ENCODE measurements around the gene GOLT1A. TPM values are rescaled to one million over a fixed set of nuclear protein-coding genes. Genes with fewer than 3 reads are reported as not detected.
"Not testable (repeated sequence)": the region's sequence is repeated elsewhere in the genome, so short reads cannot be mapped to it uniquely, and the experiment has no call there.

Gene GOLT1A
- total RNA-seq, 1 experiment from 2014 or later, result not detected

- DNase-seq (ENCODE audit: low read depth in 1 of 2, low spot score in 2 of 2); H3K4me1 ChIP-seq (replicated peaks); H3K36me3 ChIP-seq; H3K27me3 ChIP-seq (replicated peaks); H3K4me3 ChIP-seq; H3K9me3 ChIP-seq (replicated peaks); H3K27ac ChIP-seq: not testable (repeated sequence)
Measured at GRCh38 chr1:204237515-204237914, 23.7 kb upstream of the GOLT1A start.

DNA sequence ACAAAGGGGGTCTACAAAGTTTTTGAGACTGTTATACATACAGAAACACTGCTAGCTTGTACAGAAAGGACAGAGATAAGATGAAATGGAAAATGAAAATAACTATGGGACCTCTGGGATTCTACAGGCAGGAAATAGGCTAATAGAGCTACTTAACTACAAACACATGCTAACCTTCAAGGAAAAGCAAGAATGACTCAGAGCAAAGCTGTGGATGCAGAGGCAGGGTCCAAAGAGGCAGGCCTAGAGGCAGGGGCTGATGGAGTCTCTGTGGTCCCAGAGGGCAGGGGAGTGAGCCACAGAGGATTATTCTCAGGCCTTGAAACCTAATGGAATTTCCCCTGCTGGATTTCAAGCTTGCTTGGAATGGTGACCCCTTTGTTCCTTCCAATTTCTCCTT is 18.7 kb upstream of the GOLT1A start:
- no peak for DNase-seq (ENCODE audit: low read depth in 1 of 2, low spot score in 2 of 2)
- Histone ChIP-seq H3K4me3 (no peak overlapping the region), H3K36me3 (no peaks in the 10 kb centered on the region), H3K27me3 (replicated peaks) (no peaks in the 10 kb centered on the region), H3K4me1 (replicated peaks) (no peaks in the 10 kb centered on the region), H3K27ac (no peak overlapping the region), H3K9me3 (replicated peaks) (no peaks in the 10 kb centered on the region)

GRCh38 chr1:204230211-204230610 is 16.4 kb upstream of the GOLT1A start:
- Histone ChIP-seq H3K4me3 (no peak overlapping the region), H3K4me1 (replicated peaks) (peaks cover 14% of the 10 kb centered on the region), H3K27ac (no peak overlapping the region), H3K36me3 (no peaks in the 10 kb centered on the region), H3K9me3 (replicated peaks) (no peaks in the 10 kb centered on the region), H3K27me3 (replicated peaks) (no peaks in the 10 kb centered on the region)
- DNase-seq (ENCODE audit: low read depth in 1 of 2, low spot score in 2 of 2), result no peak

DNA sequence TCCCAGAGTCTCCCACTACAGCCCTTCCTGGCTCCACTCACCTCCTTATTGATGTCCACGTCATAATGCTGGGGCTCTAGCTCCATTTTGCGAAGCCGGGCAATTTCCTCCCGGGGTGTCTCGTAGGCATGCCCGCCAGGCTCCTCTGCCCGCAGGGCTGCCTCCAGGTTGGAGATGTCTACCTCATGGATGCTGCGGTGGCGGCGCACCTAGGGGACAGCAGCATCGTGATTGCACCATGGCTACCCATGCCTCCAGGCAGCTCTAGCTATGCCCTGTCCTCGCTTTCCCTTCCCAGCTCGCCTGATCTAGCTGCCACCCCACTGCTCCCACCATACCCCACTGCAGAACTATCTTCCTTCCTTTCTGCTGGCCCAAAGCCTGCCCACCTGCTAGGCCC is 15.1 kb upstream of the GOLT1A start:
- H3K4me1 ChIP-seq (replicated peaks), result peaks cover 25% of the 10 kb centered on the region
- H3K27ac ChIP-seq, result no peak overlapping the region
- H3K4me3 ChIP-seq, result no peak overlapping the region
- no peaks in the 10 kb centered on the region for H3K9me3 ChIP-seq (replicated peaks)
- H3K36me3 ChIP-seq, result no peaks in the 10 kb centered on the region
- no peak for DNase-seq (ENCODE audit: low read depth in 1 of 2, low spot score in 2 of 2)
- no peaks in the 10 kb centered on the region for H3K27me3 ChIP-seq (replicated peaks)

DNA sequence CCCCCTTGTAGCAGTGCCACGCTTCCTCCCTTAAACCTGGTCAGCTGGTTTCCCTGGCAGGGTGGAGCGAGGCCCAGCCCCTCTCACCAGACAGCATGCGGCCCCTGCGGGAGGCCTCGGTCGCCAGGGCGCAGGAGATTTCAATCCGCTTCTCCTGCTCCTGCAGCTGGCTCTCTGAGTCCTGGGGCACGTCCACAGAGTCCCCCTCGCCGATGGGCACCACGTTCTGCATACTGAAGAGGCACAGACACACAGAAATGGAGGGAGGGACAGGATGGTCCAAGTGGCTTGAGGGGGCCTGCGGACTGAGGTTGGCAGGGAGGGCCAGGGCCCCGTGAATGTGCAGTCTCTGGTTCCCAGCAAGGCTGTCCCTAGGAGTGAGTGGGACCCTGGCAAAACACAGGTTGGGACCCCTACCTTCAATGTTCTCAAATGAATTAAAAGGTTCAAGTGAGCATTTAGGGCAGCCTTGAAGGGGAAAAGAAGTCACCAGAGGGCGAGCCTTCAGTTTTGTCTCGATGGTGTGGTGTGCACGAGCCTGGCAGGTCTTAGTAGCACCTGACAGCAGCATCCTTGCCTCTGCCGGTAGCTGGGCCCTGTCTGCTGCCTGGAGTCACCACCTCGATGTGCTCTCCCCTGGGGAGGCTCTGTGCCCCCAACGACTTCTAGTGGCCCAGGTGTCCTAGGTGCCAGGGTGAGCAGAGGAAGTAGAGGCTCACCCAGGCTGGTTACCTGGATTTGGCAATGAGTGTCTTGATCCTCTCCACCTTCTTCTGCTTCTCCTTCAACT is 14.4 kb upstream of the GOLT1A start:
- DNase-seq (ENCODE audit: low read depth in 1 of 2, low spot score in 2 of 2), result no peak
- Histone ChIP-seq H3K4me1 (replicated peaks) (peaks cover 25% of the 10 kb centered on the region), H3K36me3 (no peaks in the 10 kb centered on the region), H3K9me3 (replicated peaks) (no peaks in the 10 kb centered on the region), H3K4me3 (no peak overlapping the region), H3K27ac (no peak overlapping the region), H3K27me3 (replicated peaks) (no peaks in the 10 kb centered on the region)

DNA sequence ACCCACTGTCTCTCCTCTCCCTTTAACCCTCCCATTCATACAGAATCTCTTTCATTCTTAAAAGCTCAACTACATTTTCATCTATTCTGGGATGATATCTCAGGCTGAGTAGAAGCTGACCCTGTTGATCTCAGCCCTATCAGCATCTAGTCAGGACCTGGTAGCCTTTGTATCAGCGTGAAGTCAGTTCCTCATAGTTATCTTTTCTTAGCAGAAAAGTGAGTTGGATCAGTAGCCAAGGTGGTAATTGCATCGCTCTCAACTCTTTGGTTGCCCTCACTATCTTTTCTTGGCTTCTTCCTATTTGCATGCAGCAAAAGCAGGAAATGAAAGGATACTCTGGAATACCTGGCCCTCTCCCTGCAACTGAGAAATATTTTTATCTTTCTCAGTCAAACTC is 13.6 kb upstream of the GOLT1A start:
- Histone ChIP-seq H3K27me3 (replicated peaks) (no peaks in the 10 kb centered on the region), H3K27ac (no peak overlapping the region), H3K4me1 (replicated peaks) (peaks cover 25% of the 10 kb centered on the region), H3K4me3 (no peak overlapping the region), H3K36me3 (no peaks in the 10 kb centered on the region), H3K9me3 (replicated peaks) (no peaks in the 10 kb centered on the region)
- no peak for DNase-seq (ENCODE audit: low read depth in 1 of 2, low spot score in 2 of 2)

GRCh38 chr1:204225841-204226735 is 12.3 kb upstream of the GOLT1A start:
- H3K36me3 ChIP-seq, result no peaks in the 10 kb centered on the region
- no peaks in the 10 kb centered on the region for H3K27me3 ChIP-seq (replicated peaks)

GRCh38 chr1:204224655-204225054 is 10.9 kb upstream of the GOLT1A start:
- H3K4me3 ChIP-seq, result no peak overlapping the region
- H3K27ac ChIP-seq, result no peak overlapping the region; the same call in 1 of the 2 replicates
- H3K36me3 ChIP-seq, result no peaks in the 10 kb centered on the region
- peak in 1 of 2 experiments; percentile 21 for DNase-seq (ENCODE audit: low read depth in 1 of 2, low spot score in 2 of 2)
- H3K4me1 ChIP-seq (replicated peaks), result peaks cover 25% of the 10 kb centered on the region
- no peaks in the 10 kb centered on the region for H3K9me3 ChIP-seq (replicated peaks)
- no peaks in the 10 kb centered on the region for H3K27me3 ChIP-seq (replicated peaks)

More at GRCh38 chr1:204225841-204226735, 12.3 kb upstream of the GOLT1A start:
- H3K27ac ChIP-seq, result peak overlapping the region; percentile 44
- peaks cover 25% of the 10 kb centered on the region for H3K4me1 ChIP-seq (replicated peaks)
- DNase-seq (ENCODE audit: low read depth in 1 of 2, low spot score in 2 of 2), result peak; percentile 73 to 83
- no peak overlapping the region for H3K4me3 ChIP-seq
- H3K9me3 ChIP-seq (replicated peaks), result no peaks in the 10 kb centered on the region

- no peaks in the 10 kb centered on the region for H3K9me3 ChIP-seq (replicated peaks)
- no peaks in the 10 kb centered on the region for H3K36me3 ChIP-seq
- H3K27ac ChIP-seq, result no peak overlapping the region
- H3K4me1 ChIP-seq (replicated peaks), result peaks cover 25% of the 10 kb centered on the region
- H3K4me3 ChIP-seq, result no peak overlapping the region
- H3K27me3 ChIP-seq (replicated peaks), result no peaks in the 10 kb centered on the region
- no peak for DNase-seq (ENCODE audit: low read depth in 1 of 2, low spot score in 2 of 2)
Measured at GRCh38 chr1:204223129-204223860, 9.5 kb upstream of the GOLT1A start.

DNA sequence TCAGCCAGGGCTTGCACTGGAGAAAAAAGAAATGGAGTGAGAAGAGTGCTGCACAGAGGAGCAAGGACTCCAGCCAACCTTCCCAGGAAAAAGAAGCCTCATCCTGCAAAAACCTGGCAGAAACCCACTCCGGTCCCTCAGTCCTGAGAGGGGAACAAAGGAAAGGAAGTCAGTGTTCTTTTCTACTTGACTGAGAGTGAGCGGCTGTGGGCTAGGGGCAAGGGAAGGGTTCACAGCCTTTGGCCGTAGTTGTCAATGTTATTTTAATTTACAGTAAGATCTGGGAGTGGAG is 8.9 kb upstream of the GOLT1A start:
- H3K9me3 ChIP-seq (replicated peaks), result no peaks in the 10 kb centered on the region
- DNase-seq (ENCODE audit: low read depth in 1 of 2, low spot score in 2 of 2), result no peak
- H3K4me3 ChIP-seq, result no peak overlapping the region
- no peaks in the 10 kb centered on the region for H3K27me3 ChIP-seq (replicated peaks)
- no peaks in the 10 kb centered on the region for H3K36me3 ChIP-seq
- H3K27ac ChIP-seq, result no peak overlapping the region
- H3K4me1 ChIP-seq (replicated peaks), result peaks cover 25% of the 10 kb centered on the region

- Histone ChIP-seq H3K36me3 (no peaks in the 10 kb centered on the region), H3K9me3 (replicated peaks) (no peaks in the 10 kb centered on the region), H3K27ac (no peak overlapping the region), H3K27me3 (replicated peaks) (no peaks in the 10 kb centered on the region), H3K4me3 (no peak overlapping the region), H3K4me1 (replicated peaks) (peaks cover 25% of the 10 kb centered on the region)
- no peak for DNase-seq (ENCODE audit: low read depth in 1 of 2, low spot score in 2 of 2)
Measured at GRCh38 chr1:204222006-204222763, 8.4 kb upstream of the GOLT1A start.

- no peaks in the 10 kb centered on the region for H3K36me3 ChIP-seq
- H3K9me3 ChIP-seq (replicated peaks), result no peaks in the 10 kb centered on the region
- DNase-seq (ENCODE audit: low read depth in 1 of 2, low spot score in 2 of 2), result no peak
- H3K4me1 ChIP-seq (replicated peaks), result peaks cover 21% of the 10 kb centered on the region
- H3K27ac ChIP-seq, result no peak overlapping the region
- peaks cover 1% of the 10 kb centered on the region; the same call in 1 of the 2 replicates for H3K27me3 ChIP-seq (replicated peaks)
- H3K4me3 ChIP-seq, result no peak overlapping the region
Measured at GRCh38 chr1:204221271-204221670, 7.5 kb upstream of the GOLT1A start.

DNA sequence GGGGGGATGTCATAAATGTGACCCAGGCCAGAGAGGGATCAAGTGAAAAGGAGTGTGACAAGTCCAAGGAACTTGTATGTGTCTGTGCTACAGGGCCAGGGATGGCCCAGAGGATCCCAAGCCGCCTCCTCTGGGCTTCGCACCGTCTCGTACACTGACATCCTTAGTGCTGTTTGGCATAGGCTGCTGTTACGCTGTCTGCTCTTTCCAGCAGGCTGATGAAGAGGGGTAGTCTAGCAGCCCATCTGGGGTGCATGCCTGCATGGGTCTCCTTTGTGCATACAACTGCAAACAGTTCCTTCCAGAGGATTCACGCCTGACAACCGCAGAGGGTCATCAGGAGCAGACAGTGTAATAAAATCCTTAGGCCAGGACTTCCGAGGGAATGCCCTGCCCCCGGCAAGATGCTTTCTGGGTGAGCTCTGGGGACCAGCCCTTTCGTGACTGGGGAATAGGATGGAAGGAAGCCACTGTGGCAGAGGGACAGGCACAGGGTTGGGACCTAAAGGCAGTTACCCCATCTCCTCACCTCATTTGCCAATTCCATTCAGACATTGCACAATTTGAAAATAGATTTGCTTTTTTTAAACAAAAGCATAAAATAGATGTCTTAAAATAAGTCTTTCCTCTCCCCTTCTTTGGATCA is 6.3 kb upstream of the GOLT1A start:
- no peak for DNase-seq (ENCODE audit: low read depth in 1 of 2, low spot score in 2 of 2)
- H3K27ac ChIP-seq, result no peak overlapping the region
- H3K4me1 ChIP-seq (replicated peaks), result peaks cover 10% of the 10 kb centered on the region
- H3K4me3 ChIP-seq, result no peak overlapping the region
- H3K9me3 ChIP-seq (replicated peaks), result no peaks in the 10 kb centered on the region
- peaks cover 5% of the 10 kb centered on the region for H3K27me3 ChIP-seq (replicated peaks)
- no peaks in the 10 kb centered on the region for H3K36me3 ChIP-seq

Measured in SJSA1 (cell line).